WERI-Rb-1 (cell line): Measurements from ENCODE around the gene ZNF136.

Experiments
- DNase-seq: peaks from one replicate; pipeline ENCODE4 v3.0.0-alpha.2; 2020
- H3K27ac ChIP-seq: fragments of 250-450 bp; sonication (Bioruptor Pico); 2 replicates; pipeline ENCODE4 v1.5.1; 2020; ENCODE audit warnings: mild to moderate bottlenecking, moderate library complexity
- H3K27me3 ChIP-seq: fragments of 250-450 bp; sonication (Bioruptor Pico); 2 replicates; pipeline ENCODE4 v1.5.1; 2021; ENCODE audit warnings: mild to moderate bottlenecking, low read depth, moderate library complexity; ENCODE audit not compliant: insufficient read depth, severe bottlenecking
- H3K36me3 ChIP-seq: fragments of 250-450 bp; sonication (Bioruptor Pico); 2 replicates; pipeline ENCODE4 v1.5.1; 2020; ENCODE audit warnings: mild to moderate bottlenecking, moderate library complexity
- H3K4me3 ChIP-seq: 2 replicates; pipeline ENCODE4 v1.5.1; 2011; ENCODE audit warnings: low read depth, mild to moderate bottlenecking, control low read depth, low read length
- H3K9me3 ChIP-seq: fragments of 250-450 bp; sonication (Bioruptor Pico); 2 replicates; pipeline ENCODE4 v1.5.1; 2021; ENCODE audit warnings: mild to moderate bottlenecking, moderate library complexity; ENCODE audit not compliant: severe bottlenecking
- TF ChIP-seq, protein P1 (sequence below): IDR thresholded peaks from 2 replicates; pipeline ENCODE4 v1.5.1; 2011; ENCODE audit warnings: low read depth, mild to moderate bottlenecking, control low read depth, inconsistent platforms, low read length

The ZNF136 gene

DNA sequence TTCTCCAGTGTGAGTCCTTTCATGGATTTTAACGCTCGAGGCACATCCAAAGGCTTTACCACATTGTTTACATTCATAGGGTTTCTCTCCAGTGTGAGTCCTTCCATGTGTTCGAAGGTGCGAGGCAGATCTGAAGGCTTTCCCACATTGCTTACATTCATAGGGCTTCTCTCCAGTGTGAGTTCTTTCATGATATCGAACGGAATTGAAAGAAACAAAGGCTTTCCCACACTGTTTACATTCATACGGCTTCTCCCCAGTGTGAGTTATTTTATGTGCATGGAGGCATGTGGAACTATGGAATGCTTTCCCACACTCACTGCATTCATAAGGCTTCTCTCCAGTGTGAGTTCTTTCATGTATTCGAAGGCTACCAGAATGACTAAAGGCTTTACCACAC is 17.5 kb upstream of the ZNF136 start:
- Histone ChIP-seq H3K36me3 (peaks cover 80% of the 10 kb centered on the region), H3K4me3 (no peak overlapping the region), H3K9me3 (no peaks in the 10 kb centered on the region), H3K27ac (no peak overlapping the region), H3K27me3 (no peaks in the 10 kb centered on the region)
- DNase-seq = no peak
- TF ChIP-seq, protein P1, sequence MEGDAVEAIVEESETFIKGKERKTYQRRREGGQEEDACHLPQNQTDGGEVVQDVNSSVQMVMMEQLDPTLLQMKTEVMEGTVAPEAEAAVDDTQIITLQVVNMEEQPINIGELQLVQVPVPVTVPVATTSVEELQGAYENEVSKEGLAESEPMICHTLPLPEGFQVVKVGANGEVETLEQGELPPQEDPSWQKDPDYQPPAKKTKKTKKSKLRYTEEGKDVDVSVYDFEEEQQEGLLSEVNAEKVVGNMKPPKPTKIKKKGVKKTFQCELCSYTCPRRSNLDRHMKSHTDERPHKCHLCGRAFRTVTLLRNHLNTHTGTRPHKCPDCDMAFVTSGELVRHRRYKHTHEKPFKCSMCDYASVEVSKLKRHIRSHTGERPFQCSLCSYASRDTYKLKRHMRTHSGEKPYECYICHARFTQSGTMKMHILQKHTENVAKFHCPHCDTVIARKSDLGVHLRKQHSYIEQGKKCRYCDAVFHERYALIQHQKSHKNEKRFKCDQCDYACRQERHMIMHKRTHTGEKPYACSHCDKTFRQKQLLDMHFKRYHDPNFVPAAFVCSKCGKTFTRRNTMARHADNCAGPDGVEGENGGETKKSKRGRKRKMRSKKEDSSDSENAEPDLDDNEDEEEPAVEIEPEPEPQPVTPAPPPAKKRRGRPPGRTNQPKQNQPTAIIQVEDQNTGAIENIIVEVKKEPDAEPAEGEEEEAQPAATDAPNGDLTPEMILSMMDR = no peak

DNA sequence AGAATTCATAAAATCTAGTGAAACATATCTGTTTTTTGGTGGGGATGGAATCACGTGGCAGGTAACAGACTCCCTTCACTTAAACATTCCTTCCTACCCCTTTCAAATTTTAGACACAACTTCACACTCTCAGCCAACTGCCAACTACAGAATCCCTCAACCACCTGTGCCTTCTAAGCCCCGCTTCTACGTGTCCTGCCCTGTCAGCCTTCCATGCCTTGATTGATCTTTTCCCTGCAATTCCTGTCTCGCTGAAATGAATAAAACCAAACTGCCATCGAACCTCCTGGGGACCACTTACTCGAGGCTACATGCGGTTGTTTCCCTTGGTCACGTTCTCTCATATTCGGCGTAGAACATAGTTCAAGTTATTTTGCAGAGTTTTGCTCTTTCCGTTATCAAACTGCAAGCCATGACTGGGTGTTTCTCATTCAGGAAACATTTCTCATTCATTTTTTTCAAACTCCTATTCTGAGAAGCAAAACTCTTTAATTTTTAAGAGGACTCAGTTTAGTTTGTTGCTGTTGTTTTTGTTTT is 7.5 kb upstream of the ZNF136 start:
- Histone ChIP-seq H3K36me3 (peaks cover 37% of the 10 kb centered on the region), H3K4me3 (peak overlapping the region; percentile 99), H3K27ac (peak overlapping the region; percentile 96), H3K9me3 (no peaks in the 10 kb centered on the region), H3K27me3 (no peaks in the 10 kb centered on the region)
- DNase-seq = no peak
- TF ChIP-seq, protein P1 = no peak

GRCh38 chr19:12156223-12157058 is 6.5 kb upstream of the ZNF136 start, which contains the start of gene ZNF625:
TSS of gene ZNF625 (minus strand) at chr19:12156734. CDS start at chr19:12156558, 176 bp downstream.
- Histone ChIP-seq H3K36me3 (peaks cover 31% of the 10 kb centered on the region), H3K27ac (peak within 1 kb of the TSS; percentile 96), H3K27me3 (no peaks in the 10 kb centered on the region), H3K4me3 (peak within 1 kb of the TSS; percentile 99), H3K9me3 (no peaks in the 10 kb centered on the region)
- TF ChIP-seq, protein P1 = no peak
- peak; percentile 98 for DNase-seq

DNA sequence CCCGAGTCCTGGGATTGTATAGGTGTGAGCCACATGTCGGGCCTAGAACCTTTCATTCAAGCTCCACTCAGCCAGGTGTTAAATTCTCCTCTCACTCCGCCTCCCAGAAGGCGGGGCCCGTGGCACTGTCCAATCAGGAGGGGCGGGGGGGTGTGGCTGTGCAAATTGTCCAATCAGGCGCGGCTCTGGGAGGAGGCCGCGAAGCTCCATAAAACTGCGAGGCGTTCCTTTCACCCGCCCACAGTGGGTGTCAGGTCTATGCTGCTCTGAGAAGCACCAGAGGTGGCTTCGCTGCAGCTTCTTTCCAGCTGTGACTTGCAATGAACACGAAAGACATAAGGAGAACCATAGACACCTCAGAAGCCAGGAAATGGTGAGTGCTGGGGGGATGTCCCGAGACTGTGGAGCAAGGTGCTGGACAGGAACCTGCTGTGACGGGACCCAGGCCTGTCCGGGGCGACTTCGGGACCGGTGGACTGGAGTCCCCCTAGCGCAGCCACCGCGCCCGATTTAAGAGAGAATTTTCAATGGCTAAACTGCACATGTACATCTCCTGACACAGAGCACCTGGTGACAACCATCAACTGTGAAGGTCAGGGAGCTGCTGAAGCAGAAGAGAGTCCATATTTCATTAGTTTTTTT is 3.0 kb upstream of the ZNF136 start:
- H3K9me3 ChIP-seq = no peaks in the 10 kb centered on the region
- DNase-seq = no peak
- TF ChIP-seq, protein P1 = no peak
- no peak overlapping the region for H3K27ac ChIP-seq
- no peaks in the 10 kb centered on the region for H3K27me3 ChIP-seq
- no peak overlapping the region for H3K4me3 ChIP-seq
- H3K36me3 ChIP-seq = peaks cover 4% of the 10 kb centered on the region; the same call in 1 of the 2 replicates

DNA sequence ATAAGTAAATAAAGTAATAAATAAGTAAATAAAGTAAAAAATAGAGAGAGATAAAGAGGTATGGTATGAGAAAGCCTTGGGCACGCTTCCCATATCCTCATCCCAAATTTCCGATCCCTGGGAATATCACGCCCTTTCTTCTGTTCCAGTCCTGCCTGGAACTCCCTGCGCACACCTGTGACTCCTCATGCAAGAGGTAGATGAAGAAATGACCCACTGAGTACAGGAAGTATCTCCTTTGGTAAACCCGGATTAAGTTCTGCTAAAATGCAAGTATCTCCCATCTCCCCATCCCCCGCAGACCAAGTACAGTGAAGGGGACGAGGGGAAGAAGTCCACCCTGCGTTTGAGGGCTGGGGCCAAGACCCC is 399 bp upstream of the ZNF136 start:
- Histone ChIP-seq H3K9me3 (no peaks in the 10 kb centered on the region), H3K27ac (no peak overlapping the region), H3K4me3 (peak overlapping the region; percentile 68), H3K36me3 (peaks cover 15% of the 10 kb centered on the region), H3K27me3 (no peaks in the 10 kb centered on the region)
- TF ChIP-seq, protein P1 = no peak
- DNase-seq = no peak
